NCI-H1694 treated with DMSO at 0.1 percent for 48 hours (cell line): Measurements from ENCODE around the gene HCN1.
"Not testable (repeated sequence)": the region's sequence is repeated elsewhere in the genome, so short reads cannot be mapped to it uniquely, and the experiment has no call there.

Experiments
- DNase-seq: peaks from one replicate; lab custom pipeline; 2025; lab: John Stamatoyannopoulos, UW

HCN1 gene

DNA sequence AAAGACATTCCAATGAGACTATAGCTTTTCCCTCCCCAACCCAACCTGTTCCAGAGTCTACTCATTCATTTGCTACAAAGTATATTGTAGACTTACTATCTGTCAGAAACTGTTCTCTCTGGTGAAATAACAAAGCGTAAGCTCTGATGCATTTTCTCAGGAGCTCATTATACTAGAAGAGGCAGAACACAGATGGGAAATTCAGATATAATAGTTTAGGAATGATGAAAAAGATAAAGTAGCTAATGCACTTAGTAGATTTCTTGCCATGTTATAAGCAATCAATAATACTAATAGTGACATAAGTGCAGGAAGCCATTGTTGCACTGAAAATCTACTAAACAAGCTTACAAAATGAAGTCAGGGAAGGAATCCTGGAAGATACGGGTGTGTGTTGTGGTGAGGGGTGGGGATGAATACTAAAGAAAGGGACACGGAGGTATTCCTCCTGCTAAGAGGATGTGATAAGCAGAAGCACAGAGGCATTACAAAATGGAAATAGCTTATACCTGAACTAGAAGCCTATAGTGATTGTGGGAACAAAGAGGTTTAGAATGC lies 78.2 kb downstream of the HCN1 start:
- no peak for DNase-seq

DNA sequence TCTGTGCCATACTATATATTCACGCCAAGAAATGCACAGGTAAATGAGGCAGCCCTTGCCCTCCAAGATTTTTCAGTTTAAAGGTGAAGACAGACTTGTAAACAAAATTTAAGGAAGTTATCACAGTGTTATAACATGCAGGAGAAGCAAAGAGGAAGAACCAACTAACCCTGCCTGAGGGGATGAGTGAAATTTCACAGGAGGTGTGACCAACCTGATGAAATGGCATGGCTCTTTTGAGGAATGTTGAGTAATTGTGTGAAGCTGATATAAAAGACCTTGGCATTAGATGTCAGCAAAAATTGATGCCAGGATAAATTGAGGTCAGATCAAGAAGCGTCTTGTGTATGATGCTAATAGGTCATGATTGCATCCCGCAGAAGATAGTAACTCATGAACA lies 86.5 kb downstream of the HCN1 start:
- DNase-seq = no peak

DNA sequence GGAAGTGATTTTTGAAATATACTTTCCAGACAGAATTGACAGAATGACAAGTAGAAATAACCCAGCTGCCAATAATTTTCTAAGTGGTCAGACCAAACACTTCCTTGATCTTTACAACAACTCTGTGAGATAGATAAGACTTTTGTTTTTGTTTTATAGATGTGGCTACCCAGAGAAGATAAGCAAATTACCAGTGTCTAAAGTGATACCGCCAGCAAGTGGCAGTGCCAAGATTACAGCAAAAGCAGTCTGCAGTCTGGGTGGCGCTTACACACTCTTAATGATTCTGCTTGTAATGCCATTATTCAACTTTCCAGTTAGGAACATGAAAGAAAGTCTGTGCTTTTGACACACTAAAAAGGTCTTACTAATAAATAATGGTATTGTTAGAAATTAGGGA lies 92.1 kb downstream of the HCN1 start:
- no peak for DNase-seq

DNA sequence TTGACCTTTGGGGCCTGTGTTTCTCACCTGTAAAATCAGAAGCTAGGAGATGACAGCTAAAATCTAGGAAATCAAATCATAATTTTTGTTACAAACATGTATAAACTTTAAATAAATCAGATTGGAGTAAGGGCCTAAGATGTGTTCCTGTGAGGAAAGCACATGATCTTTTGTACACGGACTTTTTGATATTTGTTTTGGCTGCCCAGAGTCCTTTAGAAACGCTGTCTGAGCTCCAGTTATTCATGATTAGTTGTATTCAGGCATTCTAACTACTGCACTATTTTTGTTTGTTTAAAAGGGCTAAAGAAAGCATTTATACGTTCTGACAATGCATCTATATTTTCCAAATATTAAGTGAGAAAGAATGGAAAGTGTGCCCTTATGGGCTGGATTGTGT lies 94.8 kb downstream of the HCN1 start:
- DNase-seq = no peak

DNA sequence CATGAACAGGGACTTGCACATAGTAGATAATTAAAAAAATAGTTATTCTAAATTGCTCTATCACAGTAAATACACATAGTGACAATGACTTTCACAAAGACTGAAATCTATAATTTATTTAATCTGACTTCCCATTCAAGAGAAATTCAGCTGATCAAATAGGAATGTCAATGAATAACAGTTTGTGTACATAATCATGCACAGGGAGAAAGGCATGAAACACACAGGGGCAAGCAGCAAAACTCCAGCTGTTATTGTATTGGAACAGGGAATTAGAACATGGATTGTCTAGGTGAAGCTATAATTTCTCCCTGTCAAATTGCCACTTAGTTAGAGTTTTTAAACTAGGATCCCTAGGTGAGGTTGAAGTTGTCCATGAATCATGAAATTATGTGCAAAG lies 99.9 kb downstream of the HCN1 start:
- DNase-seq = no peak

DNA sequence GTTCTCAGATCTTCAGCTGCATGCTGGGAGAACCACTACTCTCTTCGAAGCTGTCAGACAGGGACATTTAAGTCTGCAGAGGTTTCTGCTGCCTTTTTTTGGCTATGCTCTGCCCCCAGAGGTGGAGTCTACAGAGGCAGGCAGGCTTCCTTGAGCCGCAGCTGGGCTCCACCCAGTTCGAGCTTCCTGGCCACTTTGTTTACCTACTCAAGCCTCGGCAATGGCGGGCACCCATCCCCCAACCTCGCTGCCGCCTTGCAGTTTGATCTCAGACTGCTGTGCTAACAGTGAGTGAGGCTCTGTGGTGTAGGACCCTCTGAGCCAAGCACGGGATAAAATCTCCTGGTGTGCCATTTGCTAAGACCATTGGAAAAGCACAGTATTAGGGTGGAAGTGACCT lies 110.2 kb downstream of the HCN1 start:
- DNase-seq = not testable (repeated sequence)

DNA sequence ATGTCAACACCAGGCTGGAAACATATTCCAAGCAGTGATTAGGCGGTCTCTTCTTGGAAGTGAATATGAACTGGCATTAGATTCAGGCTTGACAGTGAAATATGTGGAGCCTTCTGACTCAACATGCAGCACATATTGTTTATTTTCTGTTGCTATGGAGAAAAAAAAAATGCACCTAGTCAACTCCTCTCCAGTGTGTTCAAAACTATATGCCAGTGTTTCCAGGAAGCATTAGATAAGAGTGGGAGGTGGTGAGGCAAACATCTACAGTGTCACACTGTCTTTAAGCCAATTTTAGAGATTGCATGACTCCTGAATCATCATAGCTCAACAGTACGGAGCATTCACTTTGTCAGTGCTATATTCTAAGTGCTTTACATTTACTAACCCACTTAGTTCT lies 117.9 kb downstream of the HCN1 start:
- DNase-seq = no peak

DNA sequence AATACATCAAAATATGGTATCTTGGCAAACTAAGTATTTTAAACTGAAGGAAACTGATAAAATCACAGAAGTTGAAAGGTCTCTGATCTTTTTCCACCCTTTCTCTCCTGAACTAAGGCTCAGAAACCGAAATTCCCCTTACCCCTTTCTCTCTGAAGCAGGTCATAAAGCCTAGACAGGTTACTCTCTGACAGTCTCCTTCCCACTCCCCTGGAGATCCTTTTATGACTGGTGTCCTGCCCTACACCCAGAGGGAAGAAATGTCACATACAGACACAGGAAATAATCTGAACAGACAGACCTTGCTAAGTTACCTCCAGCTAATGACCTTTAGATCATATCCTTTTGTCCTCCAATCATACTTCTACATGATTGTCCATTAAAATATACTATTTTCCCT lies 127.4 kb downstream of the HCN1 start:
- DNase-seq = no peak

DNA sequence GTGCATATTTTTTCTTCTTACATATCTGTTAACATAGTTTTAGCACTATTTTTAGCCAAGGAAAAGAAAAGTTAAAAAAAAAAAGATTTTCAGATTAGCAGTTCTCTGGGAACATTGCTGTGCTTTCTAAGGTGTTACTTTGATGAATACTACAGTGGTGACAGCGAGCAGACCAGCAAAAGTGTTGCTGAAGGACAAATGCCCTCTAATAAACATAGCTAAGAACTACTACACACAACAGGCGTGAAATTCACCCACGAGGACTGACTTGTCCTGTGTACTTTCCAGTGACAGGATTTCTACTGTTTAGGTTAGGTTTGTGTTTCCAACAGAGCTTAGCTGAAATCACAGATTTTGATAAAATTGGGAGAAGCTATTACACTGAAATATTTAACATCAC lies 153.8 kb downstream of the HCN1 start:
- DNase-seq = no peak

DNA sequence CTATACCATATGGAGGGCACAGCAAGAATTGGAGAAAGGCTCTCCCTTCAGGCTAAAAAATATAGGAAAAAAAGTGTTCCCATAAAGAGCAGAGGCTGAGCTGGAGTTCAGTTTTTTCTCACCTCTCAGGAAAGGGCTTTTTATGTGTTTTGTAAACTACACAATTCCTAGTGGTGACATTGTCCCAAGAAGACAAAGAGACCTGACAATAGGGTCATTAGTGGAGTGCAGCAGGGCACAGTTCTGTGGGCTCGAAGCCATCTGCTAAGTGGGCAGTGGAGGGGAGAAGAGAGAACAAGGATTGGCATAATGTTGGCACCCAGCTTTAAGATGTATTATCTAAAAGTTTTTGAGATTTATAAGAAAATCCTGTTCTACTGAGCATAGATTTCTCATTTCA lies 162.5 kb downstream of the HCN1 start:
- DNase-seq = no peak

DNA sequence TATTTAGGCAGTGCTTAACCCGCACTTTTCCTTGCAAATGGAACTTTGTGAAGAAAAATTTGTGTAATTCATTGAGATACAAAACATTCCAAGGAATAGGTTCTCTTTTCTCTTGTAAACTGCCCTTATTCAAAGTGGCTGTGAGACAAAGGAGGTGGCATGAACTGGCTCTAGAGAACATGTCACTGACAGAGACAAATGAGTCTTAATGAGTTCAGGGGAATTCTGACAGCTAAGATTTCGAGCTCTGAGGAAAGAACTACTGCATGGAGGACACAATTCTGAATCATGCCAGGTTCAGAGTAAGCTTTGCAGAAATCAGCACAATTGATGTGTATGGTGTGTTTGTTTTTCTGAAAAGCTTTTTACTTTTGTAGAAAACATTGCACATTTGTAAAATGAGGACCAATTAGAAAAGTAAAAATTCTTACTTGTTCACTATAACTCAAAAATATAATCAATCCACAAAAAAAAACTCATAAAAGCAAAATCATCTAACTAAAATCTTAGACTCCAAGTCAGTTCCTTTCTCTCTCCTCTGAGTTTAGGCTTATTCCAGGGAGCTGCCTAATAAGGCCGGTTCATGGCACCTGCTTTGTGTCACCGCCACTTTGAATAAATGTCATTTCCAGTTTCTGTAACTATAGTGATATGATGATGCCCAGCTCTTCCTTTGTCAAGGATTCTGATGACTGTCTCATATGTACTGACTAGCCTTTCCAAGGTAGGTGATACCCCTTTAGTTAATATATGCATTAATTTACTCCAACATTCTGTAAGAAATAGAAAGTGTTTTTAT lies 163.2 kb downstream of the HCN1 start:
- no peak for DNase-seq

DNA sequence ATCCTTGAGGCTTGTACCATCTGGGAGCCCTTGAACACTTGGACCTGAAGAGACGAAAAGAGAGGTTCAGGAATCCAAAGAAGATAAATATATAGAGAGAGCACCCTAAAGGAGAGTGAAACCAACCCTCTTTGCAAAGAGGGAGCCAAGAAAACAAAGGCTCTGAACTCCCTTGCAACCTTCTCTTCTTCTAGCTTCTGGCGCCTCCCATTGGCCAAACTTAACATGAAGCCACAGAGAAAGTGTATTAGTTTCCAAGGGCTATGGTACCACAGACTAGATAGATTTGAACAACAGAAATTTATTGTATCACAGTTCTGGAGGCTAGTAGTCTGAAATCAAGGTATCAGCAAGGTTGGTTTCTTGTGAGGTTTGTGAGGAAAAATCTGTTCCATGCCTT lies 175.1 kb downstream of the HCN1 start:
- peak; percentile 43 for DNase-seq

DNA sequence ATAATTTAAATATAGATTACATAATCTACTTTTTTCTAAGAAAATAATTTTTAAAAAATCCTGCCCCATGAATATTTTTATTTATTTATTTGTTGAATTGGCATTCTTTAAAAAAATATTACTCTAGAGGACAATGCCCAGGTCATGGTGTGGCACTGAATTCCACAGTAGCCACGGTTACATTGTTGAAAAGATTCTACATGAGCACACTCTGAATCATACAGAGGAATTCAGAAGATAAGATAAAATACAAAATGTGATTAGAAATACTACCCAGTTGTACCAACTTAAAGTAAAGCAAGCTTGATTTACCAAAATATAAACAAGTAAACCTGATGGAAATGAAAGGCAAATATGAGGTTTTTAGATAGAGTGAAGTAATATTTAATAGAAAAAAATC lies 183.7 kb downstream of the HCN1 start:
- no peak for DNase-seq

DNA sequence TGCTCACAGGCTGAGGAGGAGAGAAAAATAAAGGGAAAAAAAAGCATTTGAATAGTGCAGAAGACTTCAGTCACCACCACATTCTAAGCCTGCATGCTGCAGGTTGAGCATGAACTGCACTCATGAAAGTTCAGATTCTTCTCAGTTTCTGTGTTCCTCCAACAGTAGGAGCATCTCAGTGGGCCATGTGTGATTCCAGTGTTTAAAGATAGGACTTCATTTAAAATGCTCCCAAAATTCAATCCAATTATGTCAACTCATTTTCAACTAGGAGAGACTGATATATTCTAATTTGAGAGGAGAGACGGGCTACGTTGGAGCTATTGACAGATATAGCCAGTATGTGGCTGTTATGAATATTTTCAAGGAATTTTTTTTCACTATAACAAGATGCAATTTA lies 186.8 kb downstream of the HCN1 start:
- DNase-seq = no peak

DNA sequence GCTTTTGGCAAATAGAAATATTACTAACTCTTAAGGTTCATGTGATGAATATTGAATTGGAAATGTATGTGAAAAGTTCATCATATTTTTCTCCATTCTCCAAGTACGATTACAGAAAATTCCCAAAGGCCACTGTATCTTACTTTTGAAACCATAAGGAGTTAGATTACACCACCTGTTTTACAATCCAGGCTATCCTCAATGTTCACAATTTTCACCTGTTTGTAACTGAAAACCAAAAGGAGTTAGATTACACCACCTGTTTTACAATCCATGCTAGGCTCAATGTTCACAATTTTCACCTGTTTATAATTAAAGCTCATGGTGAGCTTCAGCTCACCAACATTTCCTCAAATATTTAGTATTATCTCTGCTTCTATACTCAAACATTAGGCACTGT lies 188.0 kb downstream of the HCN1 start:
- no peak for DNase-seq

DNA sequence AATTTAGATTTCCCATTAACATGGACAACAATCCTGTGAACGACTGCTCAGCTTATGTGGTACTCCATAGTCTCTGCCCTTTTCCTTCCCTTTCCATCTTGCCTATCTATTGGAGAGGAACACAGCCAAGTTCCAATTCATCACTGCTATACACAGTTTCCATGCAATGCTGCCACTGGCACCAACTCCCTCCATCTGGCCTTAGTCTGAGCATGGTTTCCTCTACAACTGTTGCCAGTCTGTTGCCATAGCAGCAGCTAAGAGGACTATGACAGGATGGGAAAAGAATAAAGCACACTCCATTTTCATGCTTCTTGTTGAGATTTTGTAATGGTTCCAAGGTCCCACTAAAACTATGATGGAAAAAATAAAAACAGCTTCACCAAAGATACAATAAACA lies 189.0 kb downstream of the HCN1 start:
- DNase-seq = peak; percentile 96

DNA sequence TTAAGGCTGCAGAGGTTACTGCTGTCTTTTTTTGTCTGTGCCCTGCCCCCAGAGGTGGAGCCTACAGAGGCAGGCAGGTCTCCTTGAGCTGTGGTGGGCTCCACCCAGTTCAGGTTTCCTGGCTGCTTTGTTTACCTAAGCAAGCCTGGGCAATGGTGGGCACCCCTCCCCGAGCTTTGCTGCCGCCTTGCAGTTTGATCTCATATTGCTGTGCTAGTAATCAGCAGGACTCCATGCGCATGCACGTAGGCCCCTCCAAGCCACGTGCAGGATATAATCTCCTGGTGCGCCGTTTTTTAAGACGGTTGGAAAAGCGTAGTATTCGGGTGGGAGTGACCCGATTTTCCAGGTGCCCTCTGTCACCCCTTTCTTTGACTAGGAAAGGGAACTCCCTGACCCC lies 197.2 kb downstream of the HCN1 start:
- DNase-seq = not testable (repeated sequence)

DNA sequence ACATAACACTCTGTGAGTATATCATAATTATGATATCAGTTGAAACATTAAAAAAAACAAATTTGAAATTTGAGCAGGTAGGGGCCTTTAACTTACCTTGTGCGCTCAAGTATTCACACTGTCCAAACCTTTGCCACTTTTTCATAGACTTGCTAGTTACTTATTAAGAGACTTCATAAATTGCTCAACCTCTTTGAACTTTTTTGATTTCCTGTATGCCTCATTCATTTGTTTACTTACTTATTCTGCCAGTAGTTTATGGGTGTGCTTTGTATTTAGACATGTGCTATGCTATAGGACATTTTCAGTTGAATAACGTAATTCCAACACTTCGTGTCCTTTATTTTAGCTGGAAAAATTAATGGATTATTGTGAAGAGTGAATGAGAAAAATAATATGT lies 204.8 kb downstream of the HCN1 start:
- DNase-seq = no peak

DNA sequence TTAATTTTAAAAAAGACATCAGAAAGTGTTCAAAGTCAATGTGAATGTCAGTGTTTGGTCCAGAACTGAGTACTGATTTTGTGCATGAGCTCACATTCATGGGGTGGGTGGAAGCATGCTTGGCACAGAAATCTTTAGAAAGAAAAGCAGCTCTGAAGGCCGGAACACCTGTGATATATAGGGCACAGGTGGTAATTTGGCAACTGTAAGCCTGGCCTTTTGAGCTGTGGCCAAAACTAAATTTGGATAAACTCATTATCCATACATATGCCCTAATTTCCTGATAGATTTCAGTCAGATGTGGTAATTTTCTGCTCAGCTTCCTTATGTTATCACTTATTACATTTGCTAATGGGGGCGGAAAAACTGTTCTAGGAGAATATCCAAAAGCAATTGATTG lies 211.4 kb downstream of the HCN1 start:
- DNase-seq = no peak

DNA sequence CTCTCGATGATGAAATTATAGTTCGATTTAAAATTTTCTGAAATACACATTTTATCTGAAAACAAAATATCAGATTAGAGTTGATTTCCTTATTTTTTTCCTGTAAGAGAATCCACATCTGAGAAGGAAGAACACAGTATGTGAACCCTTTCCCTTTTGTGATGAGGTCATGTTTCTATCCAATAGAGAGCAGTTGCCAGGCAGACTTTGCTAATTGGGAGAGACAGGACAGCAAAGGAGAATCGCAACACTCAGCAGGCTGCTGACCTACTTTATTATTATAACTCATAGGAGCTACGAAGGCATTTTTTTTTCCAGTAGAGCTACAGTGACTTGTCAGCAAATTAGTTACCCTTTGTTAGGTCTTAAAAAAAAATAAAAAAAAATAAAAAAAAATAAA lies 242.1 kb downstream of the HCN1 start:
- no peak for DNase-seq

DNA sequence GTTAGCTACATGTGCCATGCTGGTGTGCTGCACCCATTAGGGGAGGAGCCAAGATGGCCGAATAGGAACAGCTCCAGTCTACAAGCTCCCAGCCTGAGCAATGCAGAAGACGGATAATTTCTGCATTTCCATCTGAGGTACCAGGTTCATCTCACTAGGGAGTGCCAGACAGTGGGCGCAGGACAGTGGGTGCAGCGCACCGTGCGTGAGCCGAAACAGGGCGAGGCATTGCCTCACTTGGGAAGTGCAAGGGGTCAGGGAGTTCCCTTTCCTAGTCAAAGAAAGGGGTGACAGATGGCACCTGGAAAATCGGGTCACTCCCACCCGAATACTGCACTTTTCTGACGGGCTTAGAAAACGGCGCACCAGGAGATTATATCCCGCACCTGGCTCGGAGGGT lies 251.3 kb downstream of the HCN1 start:
- not testable (repeated sequence) for DNase-seq

DNA sequence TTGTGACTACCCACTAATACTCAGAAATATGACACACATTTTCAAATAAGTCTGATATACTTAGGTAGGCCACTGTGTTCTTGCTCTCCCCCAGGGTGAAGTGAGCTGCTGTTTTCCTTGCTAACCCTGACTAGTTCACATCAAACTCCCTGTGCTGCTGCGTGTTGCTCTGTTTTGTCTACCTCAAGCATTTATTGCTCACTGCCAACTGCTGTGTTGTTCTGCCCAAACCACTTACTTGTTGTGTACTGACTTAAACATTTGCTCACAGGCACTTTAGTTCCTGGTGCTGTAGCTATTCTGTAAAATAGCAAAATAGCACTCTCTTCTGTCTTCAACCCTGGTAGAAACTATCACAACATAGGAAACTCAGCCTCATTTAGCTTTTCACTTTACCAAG lies 255.7 kb downstream of the HCN1 start:
- no peak for DNase-seq

DNA sequence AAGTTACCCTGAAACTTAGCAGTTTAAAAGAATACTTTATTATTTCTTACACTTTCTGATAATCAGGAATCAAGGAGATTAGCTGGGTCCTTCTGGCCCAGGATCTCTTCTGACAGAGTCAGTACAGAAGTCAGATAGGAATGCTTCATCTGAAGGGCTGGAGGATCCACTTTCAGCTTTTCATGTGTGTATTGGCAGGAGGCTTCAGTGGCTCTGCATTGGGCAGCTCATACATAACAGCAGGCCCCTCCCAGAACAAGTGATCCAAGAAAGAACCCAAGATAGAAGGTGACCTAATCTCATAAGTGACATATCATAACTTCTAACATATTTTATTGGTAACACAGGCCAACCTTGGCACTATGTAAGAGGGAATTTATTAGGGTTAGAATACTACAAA lies 258.4 kb downstream of the HCN1 start:
- DNase-seq = no peak
